ENCODE results near the gene DEFB114.

Gene DEFB114

DNA sequence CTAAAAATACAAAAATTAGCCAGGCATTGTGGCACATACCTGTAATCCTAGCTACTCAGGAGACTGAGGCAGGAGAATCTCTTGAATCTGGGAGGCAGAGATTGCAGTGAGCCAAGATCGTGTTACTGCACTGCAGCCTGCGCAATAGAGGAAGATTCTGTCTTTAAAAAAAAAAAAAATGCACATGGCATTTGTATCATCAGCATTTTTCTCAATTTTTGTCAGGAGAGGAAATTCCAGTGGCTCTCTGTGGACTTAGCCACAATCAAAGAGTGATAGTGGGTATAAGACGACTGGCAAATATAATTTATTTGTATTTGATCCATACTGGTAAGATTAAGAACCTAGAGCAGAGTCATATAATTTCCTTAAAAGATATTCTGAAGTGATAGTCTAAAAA lies 28.6 kb downstream of the DEFB114 start:
- no peak for DNase-seq (ENCODE audit: low spot score)

DNA sequence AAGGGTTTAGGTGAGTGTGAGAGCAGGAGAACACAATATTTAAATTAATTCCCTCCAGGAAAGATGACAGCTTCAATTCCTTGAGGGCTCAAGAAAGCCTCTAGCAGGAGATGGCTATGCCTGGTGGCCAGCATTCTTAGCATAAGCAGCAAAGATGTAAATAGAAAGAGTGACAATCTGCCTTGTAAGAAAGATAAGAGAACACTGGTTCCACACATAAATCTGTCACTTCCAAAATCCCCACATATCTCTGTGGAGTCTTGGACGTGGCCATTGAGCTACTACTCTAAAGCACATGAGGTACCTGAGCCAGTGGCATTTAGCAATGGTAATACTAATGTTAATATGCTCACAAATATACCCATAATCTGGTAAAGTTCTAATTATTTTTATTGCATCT lies 29.2 kb downstream of the DEFB114 start:
- no peak for DNase-seq (ENCODE audit: low spot score)

DNA sequence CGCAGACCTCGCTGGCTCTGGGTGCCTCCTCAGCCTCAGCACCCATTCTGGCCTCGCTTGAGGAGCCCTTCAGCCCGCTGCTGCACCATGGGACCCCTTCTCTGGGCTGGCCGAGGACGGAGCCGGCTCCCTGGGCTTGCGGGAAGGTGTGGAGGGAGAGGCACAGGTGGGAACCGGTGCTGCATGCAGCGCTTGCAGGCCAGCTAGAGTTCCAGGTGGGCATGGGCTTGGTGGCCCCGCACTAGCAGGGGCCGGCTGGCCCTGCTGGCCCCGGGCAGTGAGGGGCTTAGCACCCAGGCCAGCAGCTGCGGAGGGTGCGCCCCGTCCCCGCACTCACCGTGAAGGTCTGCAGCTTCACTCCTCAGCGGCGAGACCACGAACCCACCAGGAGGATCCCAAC lies 30.4 kb downstream of the DEFB114 start:
- no peak for DNase-seq (ENCODE audit: low spot score)

DNA sequence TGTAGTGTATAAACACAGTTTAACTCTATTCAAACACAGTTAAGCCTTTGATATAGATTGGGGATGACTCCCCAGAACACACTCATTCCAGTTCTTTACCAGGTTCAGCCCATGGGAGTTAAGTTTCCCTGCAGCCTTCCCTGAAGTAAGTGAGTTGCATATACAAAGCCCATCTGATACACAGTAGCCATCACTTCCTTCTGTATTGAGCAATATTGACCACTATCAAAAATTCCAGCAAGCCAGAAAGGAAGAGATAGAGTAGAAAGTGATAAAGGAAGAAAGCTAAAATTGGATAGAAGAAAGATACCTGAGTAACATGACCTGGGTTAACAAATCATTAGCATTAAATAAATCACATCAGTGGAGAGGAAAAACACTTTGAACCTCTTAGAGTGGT lies 34.6 kb downstream of the DEFB114 start:
- DNase-seq (ENCODE audit: low spot score) = no peak

DNA sequence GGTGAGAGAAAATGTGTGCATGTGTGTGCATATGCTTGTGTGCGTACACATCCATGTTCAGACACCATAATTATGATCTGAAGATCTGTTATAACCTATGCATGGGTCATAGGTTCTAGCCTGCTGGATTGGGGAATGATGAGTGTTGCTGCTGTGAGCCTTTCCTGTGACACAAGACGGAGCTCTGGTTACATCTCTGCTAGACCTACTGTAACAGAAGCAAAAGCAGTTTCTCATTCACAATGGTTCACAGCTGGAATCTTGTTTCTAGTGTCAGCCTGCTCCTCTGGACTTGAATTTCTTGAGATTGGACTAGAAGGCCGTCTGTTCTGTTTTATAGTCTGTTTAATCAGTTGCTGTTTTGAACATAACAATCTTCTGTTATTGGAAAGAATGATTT lies 40.1 kb downstream of the DEFB114 start:
- no peak for DNase-seq (ENCODE audit: low spot score)

DNA sequence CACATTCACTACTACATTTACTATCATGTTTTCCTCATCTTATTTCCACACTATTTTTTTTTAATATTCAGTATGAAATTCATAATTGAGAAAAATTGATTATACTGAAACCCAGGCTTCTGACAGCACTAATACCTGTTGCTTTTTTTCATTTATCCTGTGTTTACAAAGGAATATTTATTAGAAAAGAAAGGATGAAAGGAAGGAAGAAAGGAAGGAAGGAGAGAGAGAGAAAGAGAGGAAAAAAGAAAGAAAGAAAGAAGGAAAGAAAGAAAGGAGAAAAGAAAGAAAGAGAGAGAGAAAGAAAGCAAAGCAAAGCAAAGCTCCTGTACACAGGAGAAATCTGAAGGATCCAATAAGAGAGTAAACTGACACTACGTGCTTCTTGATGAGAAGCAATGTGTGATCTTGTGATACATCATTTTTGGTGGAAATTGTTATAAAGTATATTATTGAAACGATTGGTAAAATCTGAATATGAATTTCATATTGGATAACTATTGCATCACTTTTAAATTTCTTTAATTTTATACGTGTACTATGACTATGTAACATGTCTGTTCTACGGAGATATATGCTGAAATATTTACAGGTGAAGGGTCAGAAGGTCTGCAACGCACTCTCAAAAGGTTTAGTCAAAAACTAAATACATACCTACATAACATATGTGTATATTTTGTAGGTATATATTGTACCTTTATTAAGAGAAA lies 43.9 kb downstream of the DEFB114 start:
- DNase-seq (ENCODE audit: low spot score) = no peak

DNA sequence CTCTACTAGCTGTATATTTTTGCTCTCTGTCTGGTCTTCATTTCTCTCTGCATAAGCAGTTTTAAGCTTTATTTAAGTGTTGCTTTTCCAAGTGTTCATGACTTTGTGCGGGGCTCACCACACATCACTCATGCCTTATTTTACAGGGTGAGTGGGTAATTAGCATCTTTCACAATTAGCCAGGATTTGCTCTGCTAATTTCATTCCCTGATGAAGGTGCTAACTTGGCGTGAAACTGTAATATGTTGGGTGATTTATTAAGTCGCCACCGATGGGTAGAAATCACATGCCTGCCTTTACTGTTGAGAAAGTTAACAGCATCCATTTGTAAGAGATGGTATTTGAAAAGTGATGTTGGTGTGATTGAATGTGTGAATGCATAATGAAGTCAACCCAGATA lies 44.7 kb downstream of the DEFB114 start:
- no peak for DNase-seq (ENCODE audit: low spot score)

DNA sequence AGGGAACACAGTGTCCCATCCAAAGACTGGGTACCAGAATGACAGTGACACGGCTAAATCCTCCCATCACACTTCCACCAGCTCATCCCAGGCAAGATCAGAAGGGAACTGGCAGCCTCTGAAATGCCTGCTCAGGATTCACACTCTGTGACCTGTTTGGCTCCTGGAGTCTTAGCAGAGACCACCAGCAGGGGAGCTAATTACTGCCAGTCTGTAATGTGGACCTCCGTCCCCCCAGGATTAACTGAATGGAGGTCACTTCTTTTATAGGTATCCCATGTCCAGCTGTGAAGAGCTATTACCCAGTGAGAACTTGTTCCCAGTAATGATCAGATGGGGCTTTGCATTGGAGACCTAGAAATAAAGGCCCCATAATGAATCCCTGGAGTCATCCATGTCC lies 45.2 kb downstream of the DEFB114 start:
- no peak for DNase-seq (ENCODE audit: low spot score)

DNA sequence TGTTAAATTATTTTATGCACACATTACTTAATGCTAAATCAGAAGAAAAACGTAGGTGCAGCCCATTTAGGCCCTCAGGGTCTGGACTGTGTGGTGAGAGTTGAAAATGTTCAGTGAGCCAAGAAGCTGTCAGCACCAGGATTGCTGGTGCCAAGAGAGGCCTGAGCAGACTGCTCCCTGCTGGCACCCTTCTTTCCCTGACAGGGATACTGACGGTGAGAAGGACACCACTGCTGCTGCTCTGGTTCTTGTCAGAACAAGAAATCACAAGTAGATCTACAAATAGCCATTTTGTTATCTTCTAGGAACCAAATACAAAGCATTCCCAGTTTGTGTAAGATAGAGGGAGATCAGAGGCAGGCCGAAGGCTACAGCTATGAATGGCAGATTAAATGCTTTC lies 48.9 kb downstream of the DEFB114 start:
- DNase-seq (ENCODE audit: low spot score) = peak; percentile 34

DNA sequence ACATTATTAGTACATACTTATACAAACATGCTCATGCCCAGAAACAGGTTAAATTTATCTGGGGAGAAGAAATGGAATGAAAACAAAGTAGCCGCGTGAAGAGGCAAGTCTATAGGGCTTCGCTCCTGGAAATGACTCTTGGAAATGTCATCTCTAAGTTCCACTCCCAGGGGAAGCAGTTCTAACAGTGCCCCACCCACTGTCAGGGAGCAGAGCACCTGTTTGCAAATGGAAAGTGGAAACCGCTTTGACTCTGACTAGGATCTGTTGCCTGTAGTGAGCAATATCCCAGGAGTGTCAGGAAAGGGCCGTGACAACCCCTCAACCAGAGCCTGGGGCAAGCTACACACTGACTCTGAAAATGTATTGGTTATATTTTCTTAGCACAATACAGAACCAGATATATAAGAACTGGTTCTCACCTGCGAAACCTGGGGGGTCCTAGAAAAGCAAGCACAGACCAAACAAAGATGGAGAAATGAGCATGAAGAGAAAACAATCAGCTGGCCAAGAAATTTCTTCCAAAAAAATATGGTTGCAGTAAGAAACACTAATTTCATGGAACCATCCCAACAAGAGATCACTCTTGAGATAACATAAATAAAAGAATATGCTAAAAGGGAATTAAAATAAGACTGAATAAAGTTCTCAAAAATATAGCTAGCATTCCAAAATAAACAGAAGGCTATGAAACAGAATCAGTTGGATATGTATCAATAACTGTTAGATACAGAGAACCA lies 50.2 kb downstream of the DEFB114 start:
- DNase-seq (ENCODE audit: low spot score) = no peak

DNA sequence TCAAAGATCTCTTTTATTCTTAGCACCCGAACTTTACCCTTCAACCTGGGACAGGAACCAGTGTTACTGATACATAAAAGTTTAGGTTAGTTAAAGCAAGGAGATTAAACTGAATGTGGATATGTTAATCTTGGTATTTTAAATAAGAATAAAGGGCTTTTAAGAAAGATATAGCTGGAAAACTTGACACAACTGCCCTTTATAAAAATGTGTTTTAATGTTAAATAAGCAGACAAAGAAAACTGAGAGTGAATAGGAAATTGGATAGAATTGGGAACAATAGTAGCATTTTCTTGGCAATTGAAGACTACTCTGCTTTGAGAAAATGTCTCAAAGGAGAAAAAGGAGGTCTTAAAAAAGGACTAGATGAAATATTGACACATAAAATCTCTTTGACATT lies 51.8 kb downstream of the DEFB114 start:
- DNase-seq (ENCODE audit: low spot score) = no peak

DNA sequence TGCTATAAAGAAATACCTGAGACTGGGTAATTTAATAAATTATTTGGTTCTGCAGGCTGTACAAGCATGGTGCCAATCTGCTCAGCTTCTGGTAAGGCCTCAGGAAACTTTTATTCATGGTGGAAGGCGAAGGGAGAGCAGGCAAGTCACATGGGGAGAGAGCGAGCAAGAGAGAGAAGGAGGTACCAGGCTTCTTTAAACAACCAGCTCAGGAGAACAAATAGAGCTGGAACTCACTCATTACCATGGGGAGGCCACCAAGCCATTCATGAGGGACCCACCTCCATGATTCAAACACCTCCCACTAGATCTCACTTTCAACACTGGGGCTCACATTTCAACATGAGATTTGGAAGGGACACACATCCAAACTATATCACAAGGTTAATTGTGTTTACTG lies 52.7 kb downstream of the DEFB114 start:
- no peak for DNase-seq (ENCODE audit: low spot score)
